Heart left ventricle (tissue), 16 donors: ENCODE measurements around the gene CHP2. TPM values are rescaled to one million over a fixed set of nuclear protein-coding genes. Genes with fewer than 3 reads are reported as not detected.

ENCODE experiments used
- ATAC-seq, 4 donors: fragments of 200-7000 bp; cut with Tn5 transposase; one replicate each; pipeline ENCODE4 v1.9.1; 2020 to 2022; ENCODE audit warnings: moderate library complexity in 4 of 4, mild to moderate bottlenecking in 3 of 4, moderate number of reproducible peaks in 1 of 4
- DNase-seq, 5 donors: peaks; one replicate each; pipeline ENCODE4 v3.0.0-alpha.2; 2020
- H3K27ac ChIP-seq, 12 donors: fragments of 200-600 bp; sonication (generic) in 4 of 12; one replicate each; pipeline versions ENCODE4 v1.5.0 to v1.8.0; 2016 to 2022; ENCODE audit warnings: mild to moderate bottlenecking in 2 of 12
- H3K27me3 ChIP-seq, 9 donors: fragments of 200-600 bp; sonication (generic) in 2 of 9; one replicate each; pipeline versions ENCODE4 v1.5.1 to v1.8.0; 2016 to 2022; ENCODE audit warnings: mild to moderate bottlenecking in 3 of 9
- H3K36me3 ChIP-seq, 9 donors: fragments of 200-600 bp; sonication (generic) in 2 of 9; one replicate each; pipeline versions ENCODE4 v1.5.0 to v1.8.0; 2018 to 2022; ENCODE audit warnings: mild to moderate bottlenecking in 2 of 9
- H3K4me1 ChIP-seq, 12 donors: fragments of 200-600 bp; sonication (generic) in 4 of 12; one replicate each; pipeline versions ENCODE4 v1.5.0 to v1.8.0; 2016 to 2022; ENCODE audit warnings: mild to moderate bottlenecking in 3 of 12
- H3K4me3 ChIP-seq, 12 donors: fragments of 200-600 bp; sonication (generic) in 4 of 12; one replicate each; pipeline versions ENCODE4 v1.5.0 to v1.8.0; 2017 to 2022; ENCODE audit warnings: mild to moderate bottlenecking in 9 of 12, moderate library complexity in 4 of 12
- H3K9me3 ChIP-seq, 12 donors: fragments of 200-600 bp; sonication (generic) in 4 of 12; one replicate each; pipeline versions ENCODE4 v1.5.0 to v1.8.0; 2016 to 2022; ENCODE audit warnings: mild to moderate bottlenecking in 1 of 12
- POLR2A ChIP-seq, 2 donors: fragments of 450-650 bp; IDR thresholded peaks; one replicate each; pipeline ENCODE4 v1.6.1; 2017; ENCODE audit warnings: antibody characterized with exemption in 2 of 2, mild to moderate bottlenecking in 2 of 2, moderate library complexity in 2 of 2
- WGBS, 4 donors: extraction: QIAGEN DNeasy Blood & Tissue Kit in 2 of 4; methylation state at CpG; one replicate each; pipeline versions ENCODE4 v1.1.5 to v1.1.7; 2013 to 2018; 5-methylcytosine and 5-hydroxymethylcytosine counted together
- intact Hi-C, 10 donors: fragments of 100-400 bp; cut with DNase I; formaldehyde crosslinking; loops; one replicate each; pipeline versions ENCODE4 v1.11.1 to v1.14.2; 2022
- long read RNA-seq, 3 donors: library from polyadenylated mRNA; unstranded; transcript quantifications; one replicate each; pipeline ENCODE4 v2.0.0, GENCODE V29; 2020 to 2021
- polyA plus RNA-seq, 2 donors: library from polyadenylated mRNA; stranded (reverse); fragments of 200-250 nt; gene quantifications; one replicate each; pipeline ENCODE4 v1.2.3, GENCODE V29; 2013
- total RNA-seq, 9 donors: library from RNA; depleted of rRNA in 2 of 9; stranded (reverse); fragments of >200 nt in 2 of 9; fragmentation: NEBNext Ultra II Directional in 3 of 9; extraction: Animal tissue kit (Norgen Biotek cat#: 25700) in 3 of 9; gene quantifications; one replicate each; pipeline versions ENCODE4 v1.1.0 to v1.2.4, GENCODE V29; 2016 to 2023
- TF ChIP-seq, protein P1 (sequence below), 12 donors: fragments of 200-600 bp; sonication (generic) in 4 of 12; IDR thresholded peaks; one replicate each; pipeline versions ENCODE4 v1.5.0 to v1.8.0; 2018 to 2022; ENCODE audit warnings: antibody characterized with exemption in 12 of 12, mild to moderate bottlenecking in 5 of 12
- donor health status: ischemic (EF 13 %, LVEDD 7.1; RV severe dilation, severe dysfunction).
- donor health status: healthy with polysubstance abuse.
- donor health status: DM: no; HTN: yes; CAD: no.
- donor health status: DM: no; HTN: no; CAD: no.
- donor health status: ischemic (EF 25% LVEDD 6.9; RV normal size, moderate dysfunction).
- donor health status: ischemic (EF 25% LVEDD 5.7; RV mildly dilated, moderate dysfunction).
- donor health status: healthy.
- donor health status: DM: yes; HTN: yes; CAD: no.
- donor health status: ischemic (EF 35%, LVEDD 5.7; RV mildly dilated, moderate dysfunction).
- donor health status: nonischemic (EF 11% LVEDD 7.7; RV severe dilation, severe dysfunction).
- donor health status: DM: yes; HTN: yes; CAD: no.
- donor health status: PGD.
- donor health status: ischemic (EF 29% LVEDD 5.4; RV normal size, mild dysfunction).
- donor health status: nonischemic (EF 23%, LVEDD 6.1; RV moderate dilation, normal function).

Gene CHP2
- not detected for total RNA-seq
- under 1 TPM in 1 of 2 donors, not detected in 1; 0.08 TPM for polyA plus RNA-seq
- long read RNA-seq, donor 1: 0 reads
- long read RNA-seq, donor 2: 0 reads
- long read RNA-seq, donor 3: 0 reads

- H3K27me3 ChIP-seq: peaks cover 15 to 65% (median 28%) of the 10 kb centered on the region in 9 donors
- intact Hi-C loops: no loop called here
- whole genome bisulfite sequencing, 4 donors: 2 to 5% (median 4%) methylated on average over 56 to 80 of the region's 80 CpGs
These were observed at the start of gene CHP2 for GRCh38 chr16:23754594-23755483. Gene CHP2, plus strand, starts transcription at chr16:23755026. Its CDS starts 24 bp downstream, at chr16:23755050.

GRCh38 chr16:23705517-23705902, 49.3 kb upstream of the CHP2 start:
- Histone ChIP-seq H3K4me3 (no peak overlapping the region), H3K9me3 (peaks cover 0 to 31% (median 9%) of the 10 kb centered on the region in 12 donors), H3K36me3 (no peaks in the 10 kb centered on the region), H3K27ac (no peak overlapping the region), H3K27me3 (peaks cover 0 to 23% (median 3%) of the 10 kb centered on the region in 9 donors), H3K4me1 (no peaks in the 10 kb centered on the region)
- WGBS, 4 donors: 69 to 88% (median 77%) methylated on average over 2 of the region's 2 CpGs
- intact Hi-C loops: no loop called here
- DNase-seq (no peak), ATAC-seq (no peak)
- TF ChIP-seq, protein P1, sequence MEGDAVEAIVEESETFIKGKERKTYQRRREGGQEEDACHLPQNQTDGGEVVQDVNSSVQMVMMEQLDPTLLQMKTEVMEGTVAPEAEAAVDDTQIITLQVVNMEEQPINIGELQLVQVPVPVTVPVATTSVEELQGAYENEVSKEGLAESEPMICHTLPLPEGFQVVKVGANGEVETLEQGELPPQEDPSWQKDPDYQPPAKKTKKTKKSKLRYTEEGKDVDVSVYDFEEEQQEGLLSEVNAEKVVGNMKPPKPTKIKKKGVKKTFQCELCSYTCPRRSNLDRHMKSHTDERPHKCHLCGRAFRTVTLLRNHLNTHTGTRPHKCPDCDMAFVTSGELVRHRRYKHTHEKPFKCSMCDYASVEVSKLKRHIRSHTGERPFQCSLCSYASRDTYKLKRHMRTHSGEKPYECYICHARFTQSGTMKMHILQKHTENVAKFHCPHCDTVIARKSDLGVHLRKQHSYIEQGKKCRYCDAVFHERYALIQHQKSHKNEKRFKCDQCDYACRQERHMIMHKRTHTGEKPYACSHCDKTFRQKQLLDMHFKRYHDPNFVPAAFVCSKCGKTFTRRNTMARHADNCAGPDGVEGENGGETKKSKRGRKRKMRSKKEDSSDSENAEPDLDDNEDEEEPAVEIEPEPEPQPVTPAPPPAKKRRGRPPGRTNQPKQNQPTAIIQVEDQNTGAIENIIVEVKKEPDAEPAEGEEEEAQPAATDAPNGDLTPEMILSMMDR (IDR thresholded peaks at IDR 0.05): no peak
- TF ChIP-seq POLR2A (IDR thresholded peaks at IDR 0.05): no peak

More at GRCh38 chr16:23754594-23755483, at the start of gene CHP2:
- peak within 1 kb of the TSS in 10 of 12 donors; percentile 16 to 38 (median 27) for H3K4me3 ChIP-seq
- H3K9me3 ChIP-seq: no peaks in the 10 kb centered on the region
- H3K4me1 ChIP-seq: peaks cover 0 to 10% (median 6%) of the 10 kb centered on the region in 12 donors
- peak; percentile 13 to 70 (median 26) for DNase-seq
- H3K36me3 ChIP-seq: no peaks in the 10 kb centered on the region
- H3K27ac ChIP-seq: no peak within 1 kb of the TSS
- ATAC-seq: no peak
- no peak for TF ChIP-seq POLR2A (IDR thresholded peaks at IDR 0.05)
- TF ChIP-seq, protein P1 (IDR thresholded peaks at IDR 0.05): no peak

DNA sequence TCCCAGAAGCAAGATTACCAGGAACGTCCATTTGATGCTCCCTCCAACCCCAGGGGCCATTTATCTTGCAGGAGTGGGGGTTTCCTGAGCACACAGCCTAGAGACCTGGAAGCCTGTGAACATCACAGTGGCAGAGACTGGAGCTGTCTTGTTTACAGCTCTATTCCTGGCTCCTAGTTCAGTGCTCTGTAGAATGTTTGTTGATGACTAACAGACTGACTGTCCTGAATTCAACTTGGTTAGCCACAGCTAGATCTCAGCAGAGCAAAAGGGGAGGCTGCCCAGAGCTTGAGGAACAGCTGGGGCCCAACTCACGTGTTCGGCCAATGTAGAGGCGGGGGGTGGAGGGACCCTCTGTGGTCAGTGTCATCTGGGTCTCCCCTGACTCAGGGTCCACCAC, 48.4 kb upstream of the CHP2 start:
- Histone ChIP-seq H3K4me1 (no peaks in the 10 kb centered on the region), H3K9me3 (peaks cover 0 to 35% (median 9%) of the 10 kb centered on the region in 12 donors), H3K27ac (no peak overlapping the region), H3K4me3 (no peak overlapping the region), H3K27me3 (peaks cover 0 to 32% (median 6%) of the 10 kb centered on the region in 9 donors), H3K36me3 (no peaks in the 10 kb centered on the region)
- DNase-seq: no peak
- no peak for TF ChIP-seq POLR2A (IDR thresholded peaks at IDR 0.05)
- TF ChIP-seq, protein P1 (IDR thresholded peaks at IDR 0.05): no peak
- WGBS, 4 donors: 64 to 83% (median 77%) methylated on average over 4 of the region's 4 CpGs
- intact Hi-C loops: no loop called here
- ATAC-seq: no peak

DNA sequence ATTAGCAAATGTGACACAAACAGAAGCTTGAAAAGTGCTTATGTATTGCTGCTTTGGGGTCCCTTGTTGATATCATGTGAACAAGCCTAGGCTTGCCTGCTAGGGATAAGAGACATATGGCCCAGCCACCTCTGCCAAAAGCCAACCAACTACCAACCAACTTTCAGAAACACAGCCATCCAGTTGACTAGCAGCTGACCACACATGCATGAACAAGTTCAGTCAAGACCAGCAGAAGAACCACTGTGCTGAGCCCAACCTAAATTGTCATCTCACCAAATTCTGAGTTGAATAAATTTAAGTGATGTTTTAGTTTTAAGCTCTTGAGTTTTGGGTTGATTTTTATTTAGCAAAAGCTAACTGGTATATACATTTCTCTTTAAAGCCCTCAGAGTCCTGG, 45.3 kb upstream of the CHP2 start:
- no peaks in the 10 kb centered on the region for H3K36me3 ChIP-seq
- no peak for ATAC-seq
- TF ChIP-seq POLR2A (IDR thresholded peaks at IDR 0.05): no peak
- TF ChIP-seq, protein P1 (IDR thresholded peaks at IDR 0.05): no peak
- peaks cover 7 to 62% (median 33%) of the 10 kb centered on the region in 9 donors for H3K27me3 ChIP-seq
- H3K27ac ChIP-seq: no peak overlapping the region
- H3K4me3 ChIP-seq: no peak overlapping the region
- peaks cover 0 to 5% (median 0%) of the 10 kb centered on the region in 12 donors for H3K4me1 ChIP-seq
- intact Hi-C loops: no loop called here
- H3K9me3 ChIP-seq: peaks cover 0 to 26% (median 9%) of the 10 kb centered on the region in 12 donors
- no peak for DNase-seq
